GM19328 (cell line): ENCODE results near the gene SAE1.

Source experiments
- ATAC-seq: cut with Tn5 transposase; IDR thresholded peaks from one replicate; pipeline ENCODE4 v1.9.1; 2021; ENCODE audit warnings: mild to moderate bottlenecking, moderate library complexity; ENCODE audit not compliant: unreplicated experiment

SAE1 gene

DNA sequence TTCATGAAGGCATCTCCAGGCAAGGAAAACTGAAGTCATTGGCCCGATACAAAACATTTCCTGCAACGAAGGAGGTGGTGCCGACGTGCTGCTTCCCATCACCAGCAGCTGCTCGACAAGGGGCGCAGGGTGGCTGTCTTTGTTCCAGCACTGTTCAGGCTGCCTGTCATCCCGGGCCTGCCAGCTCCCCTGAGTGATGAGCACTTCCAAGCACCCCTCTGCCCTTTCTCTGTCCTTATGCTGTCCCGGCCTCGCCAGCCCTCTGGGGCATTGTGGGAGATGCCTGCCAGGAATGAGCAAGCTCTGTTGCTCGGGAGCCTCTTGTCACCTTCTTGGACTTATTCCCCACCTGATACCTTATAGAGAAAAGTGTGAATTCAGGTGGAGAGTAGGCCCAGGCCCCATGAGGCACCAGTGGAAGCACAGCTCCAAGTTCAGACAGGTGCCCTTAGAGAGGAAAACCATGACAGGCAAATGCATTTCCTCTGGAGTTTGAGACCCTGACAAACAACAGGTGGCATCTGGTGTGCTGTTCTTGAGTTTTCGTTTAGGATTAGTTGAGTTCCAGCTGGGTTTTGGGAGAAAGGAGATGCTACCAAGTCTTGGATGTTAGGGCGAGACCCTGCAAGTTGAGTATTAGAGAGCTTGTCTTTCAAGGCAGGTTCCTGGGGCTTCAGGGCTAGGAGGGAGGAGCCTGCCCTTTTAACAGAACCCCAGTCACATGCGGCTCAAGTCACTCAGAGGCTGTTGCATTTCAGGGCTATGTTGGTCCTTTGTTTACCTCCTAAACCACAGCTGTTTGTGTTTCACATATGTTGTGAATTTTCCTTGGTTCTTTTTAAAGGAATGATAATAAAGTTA, 78.9 kb downstream of the SAE1 start:
- no peak for ATAC-seq

GRCh38 chr19:47210180-47210490, 79.5 kb downstream of the SAE1 start:
- ATAC-seq, result no peak

DNA sequence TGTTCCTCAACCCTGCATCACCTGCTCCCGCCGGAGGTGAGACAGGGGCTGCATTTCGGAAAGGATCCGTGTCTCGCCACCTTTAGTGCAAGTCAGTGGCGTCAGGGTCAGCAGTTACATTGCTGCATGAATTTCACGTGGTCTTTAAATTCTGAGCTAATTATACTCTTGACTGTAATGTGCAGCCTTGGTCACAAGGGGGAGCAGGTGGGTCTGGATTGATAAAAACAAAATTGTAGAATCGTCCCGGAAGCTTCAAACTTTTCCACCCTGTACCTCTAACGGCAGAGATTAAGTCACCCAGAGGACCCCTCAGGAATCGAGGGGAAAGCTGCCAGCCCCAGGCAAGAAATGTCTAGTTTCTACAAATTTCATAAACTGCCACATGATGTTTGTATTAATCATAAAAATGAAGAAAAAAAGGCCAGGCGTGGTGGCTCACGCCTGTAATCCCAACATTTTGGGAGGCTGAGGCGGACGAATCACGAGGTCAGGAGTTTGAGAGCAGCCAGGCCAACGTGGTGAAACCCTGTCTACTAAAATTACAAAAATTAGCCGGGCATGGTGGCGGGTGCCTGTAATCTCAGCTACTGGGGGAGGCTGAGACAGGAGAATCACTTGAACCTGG, 80.2 kb downstream of the SAE1 start:
- ATAC-seq, result no peak

DNA sequence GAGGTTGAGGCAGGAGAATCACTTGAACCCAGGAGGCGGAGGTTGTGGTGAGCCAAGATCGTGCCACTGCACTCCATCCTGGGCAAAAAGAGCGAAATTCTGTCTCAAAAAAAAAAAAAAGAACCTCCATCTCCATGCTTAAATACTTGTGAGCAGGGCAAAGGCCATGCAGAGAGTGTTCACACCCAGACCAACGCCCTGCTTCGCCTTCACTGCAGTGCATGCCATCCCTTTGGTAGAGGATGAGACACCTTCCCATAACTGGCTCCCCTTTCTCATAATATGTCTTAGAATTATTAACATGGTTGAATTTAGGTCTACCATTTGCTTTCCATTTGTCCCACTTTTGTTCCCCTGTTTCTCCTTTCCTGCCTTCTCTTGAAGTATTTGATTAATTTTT, 84.9 kb downstream of the SAE1 start:
- no peak for ATAC-seq

DNA sequence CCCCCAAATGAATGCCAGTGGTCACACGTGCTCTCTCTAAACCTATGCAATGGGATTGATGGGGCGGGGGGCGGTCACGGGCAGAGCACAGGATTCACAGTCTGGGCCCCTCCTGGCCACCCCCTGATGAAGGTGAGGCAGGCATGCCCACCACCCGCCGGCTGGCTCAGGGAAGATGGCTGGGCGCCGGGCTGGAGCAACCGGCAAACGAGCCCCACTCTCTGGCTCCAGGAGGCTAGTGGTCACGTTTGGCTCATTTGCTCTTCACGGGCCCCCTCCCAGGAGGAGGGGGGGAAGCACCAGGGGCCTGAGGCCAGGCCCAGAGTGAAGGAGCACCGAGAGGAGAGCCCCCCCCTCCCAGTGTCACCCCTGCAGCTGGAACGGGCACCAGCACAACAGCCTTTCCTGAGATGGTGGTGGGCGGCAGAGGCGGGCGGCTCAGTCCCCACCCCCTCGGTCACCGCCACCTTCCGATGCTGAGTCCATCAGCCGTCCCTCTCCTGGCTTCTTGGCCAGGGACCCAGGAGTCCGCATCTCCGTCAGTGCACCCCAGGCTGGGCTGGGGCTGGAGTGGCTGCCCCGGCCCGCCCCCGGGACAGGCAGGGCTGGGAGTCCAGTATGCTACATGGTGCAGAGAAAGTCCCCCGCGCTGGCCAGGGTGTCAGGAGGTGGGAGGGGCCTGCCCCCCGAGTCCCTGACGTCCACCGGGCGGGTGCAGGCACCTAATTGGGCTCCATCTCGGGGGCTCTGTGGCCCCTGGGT, 90.6 kb downstream of the SAE1 start:
- ATAC-seq, result no peak

- ATAC-seq, result no peak
Observed at GRCh38 chr19:47221890-47222289, 91.3 kb downstream of the SAE1 start.

DNA sequence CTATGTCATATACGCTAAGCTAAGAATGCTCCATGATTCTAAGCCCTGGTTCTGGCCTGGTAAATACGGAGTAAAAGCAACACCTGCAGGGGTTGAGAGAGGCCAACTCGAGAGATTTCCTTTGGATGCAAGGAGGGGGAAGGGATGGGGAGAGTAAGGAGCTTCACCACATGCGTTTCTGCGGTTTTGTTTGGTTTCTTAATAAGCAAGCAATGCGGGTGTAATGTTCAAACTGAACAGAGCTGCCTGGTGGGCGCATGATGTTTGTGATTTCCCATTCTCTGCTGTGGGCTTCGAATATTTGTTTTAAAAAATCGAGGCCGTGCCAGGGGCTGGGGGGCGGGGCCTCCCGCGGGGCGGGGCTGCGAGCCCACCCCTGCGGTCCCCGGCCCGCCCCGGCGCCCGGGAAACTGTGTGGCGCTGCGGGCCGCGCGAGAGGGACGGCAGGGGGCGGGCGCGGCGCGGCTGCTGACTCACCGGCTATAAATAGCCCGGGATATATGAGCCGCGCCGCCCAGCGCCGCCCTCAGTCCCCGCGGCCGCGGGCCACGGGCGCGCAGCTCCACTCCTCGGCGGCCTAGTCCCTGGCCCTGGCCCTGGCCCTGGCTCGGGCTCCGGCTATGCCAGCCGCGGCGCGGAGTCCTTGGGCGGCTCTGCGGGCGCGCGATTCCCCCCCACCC, 95.3 kb downstream of the SAE1 start:
- peak; percentile 41 for ATAC-seq

DNA sequence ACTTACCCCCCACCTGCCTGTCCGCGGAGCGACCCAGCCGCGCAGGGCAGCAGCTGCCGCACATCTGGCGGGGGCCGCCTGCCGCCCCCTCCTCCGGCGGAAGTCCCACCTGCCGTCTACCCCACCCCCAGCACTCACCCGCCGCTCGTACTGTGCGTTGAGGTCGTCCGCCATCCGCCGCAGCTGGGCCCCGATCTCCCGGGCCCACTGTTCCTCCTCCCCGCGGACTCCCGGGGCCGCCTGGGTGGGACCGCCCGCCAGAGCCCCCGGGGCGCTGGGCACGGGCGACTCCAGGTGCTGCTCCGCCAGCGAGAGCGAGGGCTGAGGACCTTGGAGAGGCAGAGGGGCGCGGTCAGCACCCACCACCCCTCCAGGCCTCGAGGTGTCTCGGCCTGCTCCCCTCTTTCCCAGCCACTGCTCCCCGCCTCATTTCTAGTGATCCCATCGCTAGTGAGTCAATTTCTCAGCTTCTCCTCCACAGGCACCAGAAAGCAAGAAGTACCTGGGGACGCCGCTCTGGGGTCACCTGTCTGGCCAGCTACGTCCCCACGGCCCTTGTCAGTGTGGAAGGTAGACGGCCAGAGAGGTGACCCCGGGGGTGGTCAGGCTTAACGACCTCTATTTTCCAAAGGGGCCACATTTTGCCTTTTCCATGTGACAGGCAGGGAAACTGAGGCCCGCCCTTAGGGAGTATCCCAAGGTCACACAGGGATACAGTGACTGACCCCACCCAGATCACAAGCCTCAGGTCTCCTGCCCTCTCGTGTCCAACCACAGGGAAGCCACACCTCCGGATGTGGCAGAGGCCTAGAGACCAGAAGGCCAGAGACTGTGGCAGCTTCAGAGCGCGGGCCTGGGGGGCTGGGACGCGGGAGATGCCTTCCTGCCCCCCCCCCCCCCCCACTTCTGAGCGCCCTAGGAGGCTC, 96.1 kb downstream of the SAE1 start:
- ATAC-seq, result peak; percentile 3

GRCh38 chr19:47227352-47228167, 96.9 kb downstream of the SAE1 start:
- ATAC-seq, result no peak

- ATAC-seq, result no peak
Observed at GRCh38 chr19:47228168-47228936, 97.7 kb downstream of the SAE1 start.

- ATAC-seq, result no peak
Observed at GRCh38 chr19:47228937-47229675, 98.5 kb downstream of the SAE1 start.

DNA sequence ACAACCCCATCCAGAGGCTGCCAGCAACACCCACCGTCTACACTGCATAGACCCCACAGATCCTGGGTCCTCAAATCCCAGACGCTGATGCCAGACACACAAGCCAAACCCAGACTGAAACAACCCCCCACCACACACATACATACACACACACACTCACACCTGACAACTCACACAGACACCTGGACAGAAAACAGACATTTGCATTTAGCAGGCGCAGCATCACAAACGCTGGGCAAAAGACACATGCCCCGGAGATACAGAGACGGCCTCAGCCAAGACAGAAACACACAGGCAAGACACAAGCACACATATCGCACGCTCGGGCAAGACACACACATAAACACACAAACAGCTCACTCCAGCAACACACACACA, 99.0 kb downstream of the SAE1 start:
- ATAC-seq, result no peak

DNA sequence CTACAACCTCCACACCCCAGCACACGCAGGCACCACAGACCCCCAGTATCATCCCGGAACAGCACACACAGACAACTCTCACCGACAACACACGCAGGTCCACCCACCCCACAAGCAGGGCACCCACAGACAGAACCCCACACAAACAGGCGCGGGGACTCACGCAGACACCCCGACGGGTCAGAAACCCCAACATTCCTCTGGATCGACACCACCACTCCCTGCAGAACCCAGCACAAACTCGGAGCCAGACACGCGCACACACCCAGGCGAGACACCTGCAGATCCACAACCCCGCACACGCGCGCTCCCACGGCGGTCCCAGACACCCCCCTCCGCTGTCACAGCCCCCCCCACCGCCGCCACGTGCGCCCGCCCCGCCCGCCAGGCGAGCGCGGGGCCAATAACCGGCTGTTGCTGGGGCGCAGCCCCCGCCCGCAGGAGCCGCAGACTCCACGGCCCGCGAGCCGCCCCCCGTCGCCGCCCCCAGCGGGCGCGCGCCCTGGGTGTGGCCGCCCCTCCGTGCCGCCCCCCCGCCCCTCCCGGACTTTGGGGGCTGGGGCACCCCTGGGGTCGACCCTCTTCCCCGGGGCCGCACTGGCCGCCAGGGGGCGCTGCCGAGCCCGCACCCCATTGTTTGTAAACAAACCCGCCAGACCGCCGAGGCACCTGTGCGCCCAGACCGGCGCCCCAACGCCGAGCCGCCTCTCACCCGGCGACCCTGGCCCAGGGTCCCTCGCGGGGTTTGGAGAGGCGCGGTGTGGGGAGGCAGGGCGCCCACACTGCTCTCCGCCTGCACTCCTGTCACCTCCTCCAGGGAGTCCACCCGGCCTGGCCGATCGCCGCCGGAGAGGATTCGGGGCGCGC, 99.7 kb downstream of the SAE1 start:
- ATAC-seq, result no peak

DNA sequence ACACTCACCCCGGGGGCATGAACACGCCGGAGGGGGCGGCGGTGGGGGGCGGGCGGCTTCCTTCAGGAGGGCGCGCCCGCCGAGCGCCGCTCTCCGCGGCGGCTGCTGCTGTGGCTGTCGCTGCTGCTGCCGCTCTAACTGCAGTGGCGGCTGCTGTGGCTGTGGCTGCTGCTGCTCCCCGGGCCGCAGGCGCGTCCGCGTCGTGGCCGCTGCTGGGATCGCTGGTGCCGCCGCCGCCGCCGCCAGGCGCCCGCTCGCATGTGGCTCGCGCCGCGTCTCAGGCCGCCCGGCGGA, 100.2 kb downstream of the SAE1 start, which contains the start of gene BBC3:
Gene BBC3 (minus strand): TSS at position 279 of the 294 bp plus-strand sequence. CDS start 2,768 bp downstream, outside the sequence.
- peak; percentile 27 for ATAC-seq

GRCh38 chr19:47231215-47232054, 100.8 kb downstream of the SAE1 start:
- peak; percentile 29 for ATAC-seq
